ENCODE measurements around the gene BCAT1.

GRCh38 chr12:24902511-24903328 is 46.2 kb downstream of the BCAT1 start:
- TF ChIP-seq CTCF (IDR thresholded peaks at IDR 0.05) (no peak), EZH2 (IDR thresholded peaks at IDR 0.05; ENCODE audit: borderline replicate concordance, insufficient read depth, low read depth, low read length, poor library complexity, severe bottlenecking) (no peak)

All from B cell (primary cell).